ENCODE measurements around the gene GRIN2A.

Gene GRIN2A

DNA sequence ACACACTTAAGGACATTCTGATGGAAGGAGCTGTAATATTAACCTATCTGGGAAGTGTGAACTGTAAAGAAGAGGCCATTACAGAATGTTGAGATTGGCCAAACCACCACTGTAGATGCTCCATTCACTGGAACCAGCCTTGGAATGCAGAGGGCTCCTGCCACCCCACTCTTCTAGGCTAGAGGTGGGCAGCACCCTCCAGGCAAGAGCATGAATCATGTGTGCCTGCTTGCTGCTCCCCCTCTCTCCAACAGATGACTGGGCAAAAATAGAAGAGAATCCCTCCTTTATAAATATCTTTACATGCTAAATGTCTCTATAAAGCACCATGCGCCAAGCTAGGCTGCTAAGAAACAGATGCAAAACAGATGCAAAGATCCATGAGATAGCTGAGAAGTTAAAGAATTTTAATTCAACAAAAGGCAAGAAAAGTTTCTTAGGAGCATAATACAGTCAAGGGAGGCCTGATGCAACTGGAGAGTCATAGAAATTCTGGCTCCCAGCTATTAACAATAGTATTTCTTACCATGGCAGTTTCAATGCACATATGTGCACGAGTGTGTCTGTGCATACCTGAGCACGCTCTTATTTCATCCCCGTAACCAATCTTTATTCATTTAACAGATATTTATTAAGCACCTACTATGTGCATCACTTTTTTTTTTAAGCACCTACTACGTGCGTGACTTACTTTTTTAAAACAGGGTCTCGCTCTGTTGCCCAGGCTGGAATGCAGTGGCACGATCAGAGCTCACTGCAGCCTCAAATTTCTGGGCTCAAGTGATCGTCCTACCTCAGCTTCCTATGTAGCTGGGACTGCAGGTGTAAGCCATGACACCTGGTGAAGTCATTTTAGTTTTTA lies 53.6 kb downstream of the GRIN2A start:
- DNase-seq = no peak

DNA sequence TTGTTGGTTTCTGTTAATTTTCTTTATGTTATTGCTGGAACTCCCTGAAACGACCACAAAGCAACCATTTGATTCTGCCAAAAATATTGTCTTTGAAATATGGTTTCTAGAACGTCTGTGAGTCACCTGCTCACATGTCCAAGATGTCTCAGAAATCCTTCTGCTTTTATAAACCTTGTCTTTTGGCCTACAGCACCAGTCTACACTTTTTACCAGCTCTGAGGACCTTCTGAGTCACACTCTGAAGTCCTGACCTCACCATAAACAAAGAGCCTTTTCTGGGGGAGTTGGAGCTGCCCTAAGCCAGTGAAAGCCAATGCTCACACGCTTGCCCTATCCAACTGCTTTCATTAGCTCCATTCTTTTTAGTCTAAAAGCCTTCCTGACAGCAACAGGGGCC lies 55.5 kb downstream of the GRIN2A start:
- no peak for DNase-seq

DNA sequence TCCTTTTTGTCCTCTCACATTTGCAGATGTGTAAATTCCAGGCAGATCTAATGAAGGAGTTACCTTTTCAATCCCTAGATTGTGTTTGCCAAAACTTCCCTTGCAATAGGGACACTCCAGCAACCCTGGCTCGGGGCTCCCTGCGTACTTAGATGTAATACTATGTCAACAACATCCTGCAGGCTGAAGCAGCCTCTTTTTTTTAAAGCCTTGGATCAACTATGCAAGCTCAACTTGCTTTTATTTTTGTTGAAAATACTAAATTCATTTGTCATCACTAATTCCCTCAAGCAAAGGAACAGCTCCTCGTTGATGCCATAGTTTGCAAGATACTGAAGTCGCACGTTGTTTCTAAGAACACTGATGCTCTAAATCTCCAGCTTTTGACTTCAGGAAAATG lies 59.1 kb downstream of the GRIN2A start:
- DNase-seq = no peak

DNA sequence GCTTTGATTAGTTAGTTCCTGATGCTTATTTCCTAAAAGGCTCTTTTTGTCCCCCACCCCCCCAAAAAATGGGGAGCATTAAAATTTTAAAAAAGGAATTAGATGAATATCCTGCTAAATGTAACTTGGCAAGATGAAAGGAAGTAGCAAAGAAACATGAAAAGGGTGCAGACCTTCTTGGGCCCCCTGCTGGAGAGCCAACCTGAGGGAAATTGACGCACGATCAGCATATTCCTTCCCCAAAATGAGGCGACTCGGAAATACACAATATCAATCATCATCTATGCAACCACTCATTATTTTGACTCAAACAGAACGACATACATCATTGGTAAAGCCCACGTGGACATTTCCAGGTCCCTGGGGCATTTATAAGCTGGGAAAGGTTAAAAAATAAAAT lies 59.7 kb downstream of the GRIN2A start:
- DNase-seq = no peak

DNA sequence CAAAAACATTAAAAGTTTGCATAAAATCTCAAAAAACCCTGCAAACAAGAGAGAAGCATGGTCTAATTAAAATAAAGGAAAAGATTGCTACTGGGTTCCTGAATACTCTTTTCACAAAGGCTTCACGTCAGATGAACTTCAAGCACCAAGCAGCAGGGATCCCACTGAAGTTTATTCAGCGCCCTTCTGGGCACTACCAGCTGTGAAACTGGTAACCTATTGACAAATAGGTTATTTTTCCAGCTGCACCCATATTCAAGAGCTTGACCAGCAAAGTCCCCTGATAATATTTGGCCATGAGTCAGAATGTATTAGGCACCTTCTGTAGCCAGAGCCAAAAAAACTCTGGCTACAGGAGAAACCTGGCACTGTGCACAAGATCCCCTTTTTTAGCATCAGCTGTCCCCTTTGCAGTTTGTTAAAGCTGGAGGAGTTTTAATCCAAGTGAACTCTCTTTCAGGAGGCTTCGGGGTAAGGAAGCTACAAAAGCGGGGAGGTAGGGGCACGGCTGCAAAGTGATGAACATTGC lies 60.3 kb downstream of the GRIN2A start:
- no peak for DNase-seq

DNA sequence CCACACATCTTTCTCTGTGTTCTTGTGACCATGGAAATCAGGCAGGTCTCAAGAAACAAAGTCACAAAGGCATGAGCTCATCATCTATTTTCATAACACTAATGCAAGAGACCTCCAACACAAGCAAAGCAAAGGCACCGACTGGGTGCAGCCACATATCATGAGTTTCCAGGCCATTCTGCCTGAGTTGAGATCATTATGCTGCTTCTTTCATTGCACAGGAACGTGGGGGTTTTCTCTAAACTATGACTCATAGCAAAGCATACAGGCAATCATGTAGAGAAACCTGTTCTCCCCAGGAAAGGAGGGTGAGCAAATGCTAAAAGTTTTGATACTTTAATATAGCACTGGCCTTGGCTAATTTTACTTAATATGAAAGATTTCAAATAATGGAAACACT lies 60.7 kb downstream of the GRIN2A start:
- no peak for DNase-seq

DNA sequence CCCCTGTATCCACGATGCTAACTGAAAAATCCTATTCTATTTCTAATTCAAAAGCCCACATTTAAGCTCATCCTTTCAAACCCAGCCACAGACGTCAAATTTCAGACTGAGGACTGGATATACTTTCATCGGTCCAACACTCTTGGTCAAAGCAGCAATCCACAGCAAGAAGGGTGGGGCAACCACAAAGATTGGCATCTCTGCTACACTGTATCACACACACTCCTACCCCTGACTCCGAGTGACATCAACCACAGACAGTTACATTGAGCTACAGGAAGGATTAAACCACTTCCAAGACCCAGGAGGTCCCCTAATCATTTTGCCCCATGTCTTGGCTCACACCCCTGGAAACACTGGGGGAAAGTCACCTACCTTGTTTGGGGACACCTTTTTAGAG lies 61.3 kb downstream of the GRIN2A start:
- no peak for DNase-seq

DNA sequence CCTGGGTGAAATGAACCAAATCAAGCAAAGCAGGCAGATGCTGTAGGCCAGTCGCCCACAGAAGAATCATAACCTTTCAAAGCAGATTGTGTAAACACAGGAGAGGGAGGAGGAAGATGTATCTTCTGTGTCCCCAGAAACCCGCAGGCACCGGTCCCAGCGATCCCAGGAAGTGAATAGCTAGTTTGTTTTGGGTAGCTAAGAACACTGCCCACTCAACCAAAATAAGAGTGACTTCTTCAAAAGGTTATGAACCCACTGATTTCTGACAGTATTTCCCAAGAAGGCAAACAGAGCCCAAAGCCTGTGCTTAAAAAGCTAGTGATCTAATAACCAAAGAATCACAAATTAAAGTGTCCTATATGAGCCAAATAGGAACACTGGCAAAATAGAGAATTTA lies 67.8 kb downstream of the GRIN2A start:
- DNase-seq = no peak

DNA sequence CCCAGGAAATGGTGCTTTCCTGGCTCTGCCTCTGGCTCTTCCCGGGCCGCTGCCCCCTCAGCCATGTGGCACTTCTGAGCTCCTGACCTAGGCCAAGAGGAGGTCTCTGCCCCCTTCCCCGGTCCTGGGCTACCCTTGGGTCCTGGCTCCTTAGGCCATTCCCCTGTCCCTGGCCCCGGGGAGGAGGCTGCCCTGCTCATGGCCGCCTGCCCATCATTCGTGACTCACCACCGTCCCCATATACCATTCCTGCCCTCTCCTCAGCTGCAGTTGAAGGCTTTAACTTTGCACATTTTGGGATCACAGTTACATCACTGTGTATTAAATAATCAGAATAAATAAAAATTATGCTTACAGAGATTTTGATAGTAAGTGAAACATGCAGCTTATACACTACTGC lies 69.0 kb downstream of the GRIN2A start:
- no peak for DNase-seq

DNA sequence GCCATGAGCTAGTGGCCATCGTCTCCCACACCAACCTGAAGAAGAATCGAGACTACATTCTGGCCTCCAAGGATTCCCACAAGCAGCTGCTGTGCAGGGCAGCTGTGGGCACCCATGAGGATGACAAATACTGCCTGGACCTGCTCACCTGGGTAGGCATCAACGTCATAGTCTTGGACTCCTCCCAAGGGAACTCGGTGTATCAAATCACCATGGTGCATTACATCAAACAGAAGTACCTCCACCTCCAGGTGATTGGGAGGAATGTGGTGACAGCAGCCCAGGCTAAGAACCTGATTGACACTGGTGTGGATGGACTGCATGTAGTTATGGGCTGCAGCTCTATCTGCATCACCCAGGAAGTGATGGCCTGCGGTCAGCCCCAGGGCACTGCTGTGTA lies 70.2 kb downstream of the GRIN2A start:
- DNase-seq = no peak

DNA sequence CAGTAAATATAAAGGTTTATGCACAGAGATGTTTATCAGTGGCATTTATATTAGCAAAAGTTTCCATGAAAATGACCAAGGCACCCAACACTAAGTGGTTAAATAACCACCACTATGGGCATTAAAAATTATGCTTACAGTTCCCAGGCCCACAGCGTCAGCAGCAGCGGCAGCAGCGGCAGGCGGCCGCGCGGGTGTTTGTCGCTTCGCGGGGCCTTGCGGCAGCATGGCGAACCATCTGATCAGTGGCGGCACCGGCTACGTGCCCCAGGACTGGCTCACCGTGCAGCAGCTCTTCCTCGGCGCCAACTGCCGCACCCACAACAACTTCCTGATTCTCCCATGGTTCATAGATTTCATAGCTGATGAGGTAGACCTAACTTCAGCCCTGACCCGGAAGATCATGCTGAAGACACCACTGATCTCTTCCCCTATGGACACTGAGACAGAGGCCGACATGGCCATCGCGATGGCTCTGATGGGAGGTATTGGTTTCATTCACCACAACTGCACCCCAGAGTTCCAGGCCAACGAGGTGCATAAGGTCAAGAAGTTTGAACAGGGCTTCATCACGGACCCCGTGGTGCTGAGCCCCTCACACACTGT lies 71.0 kb downstream of the GRIN2A start:
- DNase-seq = no peak

DNA sequence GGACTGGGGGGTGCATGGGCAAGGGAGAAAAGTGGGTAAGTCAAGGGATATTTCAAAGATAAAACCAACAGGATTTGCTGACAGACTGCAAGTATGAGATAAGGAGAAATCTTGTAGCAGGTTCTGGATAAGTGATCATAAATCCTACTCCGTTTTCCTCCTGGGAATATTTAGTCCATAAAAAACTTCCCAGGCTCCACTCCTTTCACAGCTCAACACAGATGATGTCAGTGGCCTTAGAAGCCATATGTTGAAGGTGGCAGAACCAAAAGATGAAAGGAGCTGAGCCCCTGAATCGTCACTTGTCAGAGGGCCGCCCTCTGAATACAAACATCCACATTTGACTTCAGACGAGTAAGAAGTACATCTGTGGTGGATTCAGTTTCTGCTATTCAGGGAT lies 71.7 kb downstream of the GRIN2A start:
- DNase-seq = no peak

DNA sequence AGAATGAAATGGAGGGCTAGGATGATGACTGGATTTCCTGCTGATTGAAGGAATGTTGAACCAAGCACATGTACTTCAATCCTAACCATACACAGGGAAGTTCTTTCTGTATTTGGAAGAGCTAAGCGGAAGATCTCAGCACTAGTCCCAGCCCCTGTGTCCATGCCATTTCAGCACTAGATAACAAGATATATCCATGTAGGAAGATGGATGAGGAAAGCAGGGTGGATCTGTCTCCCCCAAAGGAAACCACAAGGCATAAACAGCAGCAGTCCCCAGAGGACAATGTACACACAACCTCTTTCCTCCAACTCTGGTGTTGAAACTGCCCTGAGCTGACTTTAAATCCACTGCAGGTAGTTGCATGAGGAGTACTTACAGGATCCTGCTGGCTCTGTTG lies 75.1 kb downstream of the GRIN2A start:
- DNase-seq = no peak

DNA sequence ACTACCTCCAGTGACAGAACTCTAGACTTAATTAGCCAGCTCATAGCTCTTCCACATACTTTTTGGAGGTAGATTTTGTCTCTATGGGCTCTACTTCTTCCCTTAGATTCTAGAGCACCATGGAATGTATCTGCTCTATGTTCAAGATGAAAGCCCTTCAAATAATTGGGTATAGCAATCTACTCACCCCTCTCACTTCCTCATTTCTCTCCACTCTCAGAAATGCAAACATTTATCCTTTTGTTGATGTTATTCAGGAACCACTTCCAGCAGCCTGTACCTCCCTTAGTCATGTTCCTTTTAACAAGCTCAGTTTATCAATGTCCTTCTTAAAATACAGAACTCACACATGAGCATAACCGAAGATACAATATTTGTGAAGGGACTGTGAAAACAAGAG lies 78.5 kb downstream of the GRIN2A start:
- DNase-seq = no peak

DNA sequence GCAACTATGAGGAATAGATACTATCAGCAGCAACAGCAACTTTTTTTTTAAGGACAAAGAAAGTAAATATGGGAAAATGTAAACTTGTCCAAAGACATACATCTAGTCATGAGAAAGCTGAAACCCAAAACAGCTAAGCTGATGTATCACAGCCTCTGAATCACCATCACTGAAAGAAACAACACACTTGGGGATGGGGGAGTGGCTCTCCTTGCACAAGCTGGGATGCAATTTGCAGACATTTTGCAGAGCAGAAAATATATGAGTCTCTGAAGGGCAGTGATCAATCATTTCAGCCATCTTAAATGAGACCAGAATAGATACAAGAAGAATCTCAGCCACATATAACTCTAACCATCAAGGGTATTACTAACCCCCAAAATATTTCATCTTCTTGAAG lies 79.1 kb downstream of the GRIN2A start:
- no peak for DNase-seq

DNA sequence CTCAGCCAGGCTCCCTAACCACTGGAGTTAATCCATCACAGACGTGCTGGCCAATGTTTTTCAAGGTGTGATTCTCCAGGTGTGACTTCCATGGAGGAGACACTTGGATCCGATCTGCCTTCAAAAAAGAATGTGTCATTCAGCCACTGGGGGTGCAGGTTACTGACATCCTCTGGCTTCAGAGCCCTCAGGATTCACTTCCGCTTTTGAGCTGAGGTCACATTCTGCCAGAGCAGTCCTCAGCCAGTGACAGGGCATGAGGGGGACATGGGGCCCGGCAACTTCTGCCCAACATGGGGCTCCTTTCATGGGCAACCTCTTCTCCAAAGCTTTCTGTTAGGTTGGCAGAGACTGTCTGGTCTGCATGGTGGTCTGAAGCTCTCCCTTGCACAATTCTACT lies 81.4 kb downstream of the GRIN2A start:
- no peak for DNase-seq

DNA sequence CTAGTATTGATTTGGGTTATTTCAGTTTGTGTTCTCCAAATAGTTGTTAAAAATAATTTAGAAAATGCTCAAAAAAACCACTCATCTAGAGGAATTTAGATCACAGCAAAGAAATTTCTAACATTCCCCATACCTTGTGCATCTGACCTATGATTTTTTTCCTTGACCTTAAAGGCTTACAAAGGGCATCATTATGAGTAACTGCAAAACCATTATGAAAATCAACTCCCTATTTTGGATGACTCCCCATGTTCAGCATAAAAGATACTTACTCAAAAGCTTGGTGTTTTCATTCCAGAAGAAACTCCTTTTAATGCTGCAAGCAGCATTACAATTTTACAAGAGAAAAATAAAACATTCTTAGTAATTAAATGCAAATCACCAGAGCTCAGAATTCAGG lies 83.2 kb downstream of the GRIN2A start:
- no peak for DNase-seq

DNA sequence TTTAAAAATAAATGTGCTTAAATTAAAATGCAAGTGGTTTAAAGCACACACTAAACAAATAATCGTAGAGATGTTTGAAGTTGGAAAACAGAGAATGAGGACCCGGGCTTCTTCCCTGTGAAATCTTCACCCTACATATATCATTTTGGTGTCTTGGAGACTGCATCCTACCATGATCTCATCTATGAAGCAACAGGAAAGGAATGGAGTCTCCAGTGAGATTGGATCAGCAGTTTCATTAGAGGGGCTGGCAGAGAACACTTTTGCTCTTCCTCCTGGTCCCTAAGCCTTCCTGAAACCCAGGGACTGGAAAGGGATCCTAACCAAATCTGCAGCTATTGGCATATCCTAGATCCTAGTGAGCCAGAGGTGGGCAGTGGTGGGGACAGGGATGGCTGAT lies 85.0 kb downstream of the GRIN2A start:
- DNase-seq = no peak

DNA sequence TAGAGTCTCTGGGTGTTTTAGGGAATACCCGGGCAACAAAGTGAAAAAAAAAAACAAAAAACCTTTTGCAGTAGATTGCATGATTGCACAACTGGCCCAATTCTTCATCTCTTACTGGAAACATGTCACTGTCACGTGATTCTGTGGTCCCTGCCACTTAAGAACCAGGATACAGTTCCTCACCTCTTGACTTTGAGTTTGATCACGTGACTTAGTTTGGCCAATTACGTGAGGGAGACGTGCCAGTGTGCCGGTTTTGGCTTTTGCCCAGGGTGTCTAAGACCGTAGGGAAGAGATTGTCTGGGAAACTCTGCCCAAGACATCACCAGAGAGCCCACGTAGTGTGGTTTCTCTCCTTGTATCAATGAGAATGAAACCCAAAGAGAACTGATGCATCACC lies 88.7 kb downstream of the GRIN2A start:
- no peak for DNase-seq

DNA sequence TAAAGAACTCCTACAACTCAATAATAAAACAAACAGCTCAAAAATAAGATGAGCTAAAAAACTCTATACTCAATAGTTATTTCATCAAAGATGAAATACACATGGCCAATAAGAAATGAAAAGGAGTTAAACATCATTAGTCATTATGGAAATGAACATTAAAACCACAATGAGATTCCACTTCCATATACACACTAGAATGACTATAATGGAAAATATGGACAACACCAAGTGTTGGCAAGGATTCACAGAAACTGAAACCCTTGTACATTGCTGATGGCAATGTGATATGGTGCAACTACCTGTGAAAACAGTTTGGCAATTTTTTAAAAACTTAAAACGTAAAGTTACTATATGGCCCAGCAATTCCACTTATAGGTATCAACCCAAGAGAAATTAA lies 91.4 kb downstream of the GRIN2A start:
- no peak for DNase-seq

DNA sequence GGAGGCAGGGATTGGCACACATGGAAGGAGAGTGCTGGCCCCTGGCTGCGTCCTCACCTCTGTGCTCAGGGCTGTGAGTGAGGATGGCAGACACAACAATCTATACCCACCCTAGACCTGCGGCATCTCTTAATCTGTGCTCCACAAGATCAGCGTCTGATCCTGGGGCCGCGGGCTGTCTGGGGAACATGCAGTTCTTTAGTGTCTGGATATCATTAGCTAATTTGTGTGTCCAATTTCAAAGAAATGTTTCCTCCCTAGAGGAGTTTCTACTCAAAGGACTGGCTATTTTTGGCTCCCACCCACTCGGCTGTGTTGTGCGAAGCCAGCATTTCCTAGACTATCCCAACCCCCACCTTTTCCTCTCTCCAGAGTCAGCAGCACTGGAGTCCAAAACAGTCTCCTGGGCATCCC lies 93.8 kb downstream of the GRIN2A start:
- DNase-seq = no peak

DNA sequence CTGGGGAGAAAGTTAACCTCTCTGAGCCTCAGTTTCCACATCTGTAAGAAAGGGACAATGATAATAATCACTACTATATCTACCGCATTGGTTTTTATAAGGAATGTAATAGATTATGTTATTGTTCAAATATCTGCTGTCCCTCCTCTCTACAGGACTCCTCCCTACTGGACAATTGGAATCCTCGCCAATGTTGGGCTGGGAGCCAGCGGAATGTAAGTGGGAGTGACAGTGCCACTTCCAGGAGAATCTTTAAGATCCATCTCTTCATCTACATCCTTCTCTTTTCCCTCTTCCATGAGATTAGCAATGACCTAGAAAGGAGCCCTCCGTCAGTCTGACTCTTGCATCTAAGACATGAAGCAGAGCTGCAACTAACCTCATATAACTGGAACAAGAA lies 95.1 kb downstream of the GRIN2A start:
- no peak for DNase-seq

DNA sequence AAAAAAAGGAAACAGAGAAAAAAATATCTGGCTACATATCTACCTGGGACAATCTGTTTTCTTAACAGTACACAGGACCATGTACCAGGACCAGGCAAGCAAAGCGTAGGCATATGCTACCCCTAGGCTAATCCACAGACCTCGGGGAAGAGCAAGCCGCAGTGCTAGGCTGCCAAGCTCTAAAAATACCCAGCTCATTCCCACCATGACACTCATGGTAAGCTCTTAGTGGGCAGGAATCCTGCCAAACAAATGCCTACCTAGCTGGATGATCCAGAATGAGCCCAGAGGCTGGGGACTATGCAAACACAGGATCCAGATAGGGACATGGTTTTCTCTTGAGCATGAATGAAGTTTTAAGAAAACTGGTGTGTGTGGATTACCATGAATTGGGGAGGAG lies 95.6 kb downstream of the GRIN2A start:
- DNase-seq = no peak

DNA sequence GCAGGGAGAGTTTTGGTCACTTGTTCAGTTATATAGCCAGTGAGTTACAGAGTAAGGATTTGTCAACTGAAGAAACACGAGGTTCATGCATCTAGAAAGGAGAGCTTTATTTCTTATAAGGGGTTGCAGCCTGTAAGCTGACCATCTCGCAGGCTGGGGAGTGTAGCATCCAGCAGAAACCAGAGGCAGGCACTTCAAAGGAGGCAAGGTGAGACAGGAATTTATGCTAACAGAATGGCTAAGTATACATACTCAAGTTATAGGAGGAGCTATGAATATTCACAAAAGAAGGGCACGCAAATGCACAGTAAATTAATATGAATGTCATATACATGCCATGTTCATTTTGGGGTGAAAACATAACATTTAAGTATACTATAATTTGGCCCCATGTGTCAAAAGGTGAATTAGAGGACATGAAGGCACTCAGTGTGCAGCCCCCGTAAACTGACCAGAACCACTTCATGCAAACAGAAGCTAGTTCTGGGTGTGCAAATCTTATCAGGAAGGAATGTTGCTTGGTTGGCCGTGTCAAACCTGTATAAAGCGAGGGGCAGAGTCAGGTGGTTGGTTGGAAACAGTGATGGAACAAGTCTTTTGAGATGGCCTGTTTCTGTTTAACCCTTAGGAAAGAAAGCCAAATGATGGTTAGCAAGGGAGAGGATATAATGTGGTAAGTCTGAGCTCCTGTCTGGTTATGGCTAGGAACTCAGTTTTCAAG lies 97.0 kb downstream of the GRIN2A start:
- no peak for DNase-seq

Data from COR-L47 (cell line).